NCI-H748 (cell line): Measurements from ENCODE around the gene PCDHB1.
"Not testable (repeated sequence)": the region's sequence is repeated elsewhere in the genome, so short reads cannot be mapped to it uniquely, and the experiment has no call there.

Experiments used
- DNase-seq: peaks from one replicate; lab custom pipeline; 2025; ENCODE audit not compliant: unreplicated experiment; lab: John Stamatoyannopoulos, UW

The PCDHB1 gene

GRCh38 chr5:141082228-141082627 is 31.1 kb downstream of the PCDHB1 start:
- DNase-seq: no peak

DNA sequence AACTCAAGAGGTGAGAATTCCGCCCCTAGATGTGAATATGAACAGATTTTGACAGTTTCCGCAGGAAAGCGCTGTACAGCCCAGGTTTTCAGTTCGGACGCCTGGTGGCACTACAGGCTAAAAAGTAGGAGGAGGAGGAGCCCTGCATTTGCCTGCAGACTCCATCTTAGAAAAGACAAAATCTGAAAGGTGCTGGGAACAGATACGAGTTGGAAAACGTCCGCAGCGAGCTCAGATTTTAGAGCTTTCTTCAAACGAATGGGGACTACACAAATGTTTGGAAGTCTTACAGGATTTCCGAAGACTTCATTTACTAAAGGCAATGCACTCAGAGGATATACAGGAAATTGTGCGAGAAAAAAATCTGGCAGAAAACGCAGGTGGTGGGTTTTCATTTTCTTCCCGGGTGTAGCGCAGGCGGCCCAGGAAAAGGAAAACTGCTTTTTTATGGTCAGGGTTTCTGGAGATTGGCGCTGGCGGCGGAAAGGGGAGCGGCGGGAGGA is 33.4 kb downstream of the PCDHB1 start:
- peak; percentile 90 for DNase-seq

GRCh38 chr5:141094481-141095262 is 43.5 kb downstream of the PCDHB1 start, which contains the start of gene PCDHB2:
Gene PCDHB2 (plus strand): TSS chr5:141094615. CDS start chr5:141094791, 176 bp downstream.
- peak; percentile 94 for DNase-seq

GRCh38 chr5:141095263-141095641 is 44.1 kb downstream of the PCDHB1 start:
- DNase-seq: peak; percentile 66

GRCh38 chr5:141096181-141096580 is 45.0 kb downstream of the PCDHB1 start:
- not testable (repeated sequence) for DNase-seq

GRCh38 chr5:141096586-141096985 is 45.4 kb downstream of the PCDHB1 start:
- DNase-seq: not testable (repeated sequence)

DNA sequence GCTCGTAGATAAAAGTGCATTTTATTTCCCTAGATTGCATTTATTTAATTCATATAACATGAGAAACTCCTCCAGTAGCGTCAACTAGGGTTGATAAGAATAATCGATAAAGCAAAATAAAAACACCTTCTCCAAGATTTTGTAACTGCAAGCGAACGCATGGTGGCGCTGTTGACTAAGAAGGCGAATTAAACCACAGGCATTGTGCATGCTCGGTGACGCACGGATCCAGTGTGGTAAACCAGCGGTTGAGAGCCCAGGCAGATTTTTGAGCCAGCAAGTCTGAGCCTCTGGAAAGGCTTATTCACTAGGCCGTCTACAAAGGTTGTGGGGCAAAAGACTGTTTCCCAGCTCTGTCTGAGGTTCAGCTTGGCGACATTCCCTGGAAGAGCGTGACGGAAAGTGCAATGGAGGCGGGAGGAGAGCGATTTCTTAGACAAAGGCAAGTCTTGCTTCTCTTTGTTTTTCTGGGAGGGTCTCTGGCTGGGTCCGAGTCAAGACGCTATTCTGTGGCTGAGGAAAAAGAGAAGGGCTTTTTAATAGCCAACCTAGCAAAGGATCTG is 49.1 kb downstream of the PCDHB1 start, which contains the start of gene PCDHB3:
TSS of gene PCDHB3 (plus strand) at position 231 of the 563 bp plus-strand sequence. CDS start at position 408, 177 bp downstream.
- DNase-seq: no peak

- no peak for DNase-seq
Observed at GRCh38 chr5:141101059-141101458, 49.9 kb downstream of the PCDHB1 start.

DNA sequence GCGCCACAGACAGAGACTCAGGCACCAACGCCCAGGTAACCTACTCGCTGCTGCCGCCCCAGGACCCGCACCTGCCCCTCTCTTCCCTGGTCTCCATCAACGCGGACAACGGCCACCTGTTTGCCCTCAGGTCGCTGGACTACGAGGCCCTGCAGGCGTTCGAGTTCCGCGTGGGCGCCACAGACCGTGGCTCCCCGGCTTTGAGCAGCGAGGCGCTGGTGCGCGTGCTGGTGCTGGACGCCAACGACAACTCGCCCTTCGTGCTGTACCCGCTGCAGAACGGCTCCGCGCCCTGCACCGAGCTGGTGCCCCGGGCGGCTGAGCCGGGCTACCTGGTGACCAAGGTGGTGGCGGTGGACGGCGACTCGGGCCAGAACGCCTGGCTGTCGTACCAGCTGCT is 50.9 kb downstream of the PCDHB1 start:
- not testable (repeated sequence) for DNase-seq

- DNase-seq: not testable (repeated sequence)
Observed at GRCh38 chr5:141102471-141102870, 51.3 kb downstream of the PCDHB1 start.

GRCh38 chr5:141105350-141105749 is 54.2 kb downstream of the PCDHB1 start:
- DNase-seq: no peak
